HG03064 (cell line): ENCODE results near the gene LRBA.
"Not testable (repeated sequence)": the region's sequence is repeated elsewhere in the genome, so short reads cannot be mapped to it uniquely, and the experiment has no call there.

ENCODE experiments used
- ATAC-seq: cut with Tn5 transposase; IDR thresholded peaks from one replicate; pipeline ENCODE4 v1.9.1; 2021; ENCODE audit warnings: low read depth; ENCODE audit not compliant: unreplicated experiment

The LRBA gene

DNA sequence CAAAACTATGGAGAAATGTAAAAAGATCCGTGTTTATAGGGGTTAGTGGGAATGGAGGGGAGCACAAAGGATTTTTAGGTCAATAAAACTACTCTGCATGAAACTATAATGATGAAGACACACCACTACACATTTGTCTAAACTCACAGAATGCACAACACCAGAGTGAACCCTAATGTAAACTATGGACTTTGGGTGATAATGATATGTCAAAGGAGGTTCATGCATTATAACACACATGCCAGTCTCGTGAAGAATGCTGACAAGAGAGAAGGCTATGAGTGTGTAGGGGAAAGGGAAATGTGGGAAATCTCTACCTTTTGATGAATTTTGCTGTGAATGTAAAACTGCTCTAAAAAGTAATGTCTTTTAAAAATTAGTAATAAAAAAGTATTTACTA is 249.9 kb downstream of the LRBA start:
- no peak for ATAC-seq

DNA sequence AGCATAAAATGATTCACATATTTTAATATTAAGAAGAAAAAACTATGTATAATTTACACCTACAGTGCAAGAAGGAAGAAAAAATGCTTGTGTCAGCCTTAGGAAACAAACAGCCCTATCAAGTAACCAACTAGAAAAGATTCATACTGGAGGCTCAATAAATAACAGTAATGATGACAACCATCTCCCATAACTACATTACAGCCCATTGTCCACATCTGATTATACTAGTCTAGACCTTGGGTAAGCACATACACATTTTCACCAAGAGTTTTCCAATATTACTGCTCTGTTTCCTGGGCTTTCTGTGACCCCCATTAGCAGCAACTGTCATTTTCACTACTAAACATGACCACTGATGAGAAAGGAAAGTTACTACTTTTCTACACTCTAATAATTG is 263.4 kb downstream of the LRBA start:
- ATAC-seq = no peak

GRCh38 chr4:150750824-150751223 is 264.3 kb downstream of the LRBA start:
- ATAC-seq = no peak

- no peak for ATAC-seq
Measured at GRCh38 chr4:150746156-150746555, 268.9 kb downstream of the LRBA start.

DNA sequence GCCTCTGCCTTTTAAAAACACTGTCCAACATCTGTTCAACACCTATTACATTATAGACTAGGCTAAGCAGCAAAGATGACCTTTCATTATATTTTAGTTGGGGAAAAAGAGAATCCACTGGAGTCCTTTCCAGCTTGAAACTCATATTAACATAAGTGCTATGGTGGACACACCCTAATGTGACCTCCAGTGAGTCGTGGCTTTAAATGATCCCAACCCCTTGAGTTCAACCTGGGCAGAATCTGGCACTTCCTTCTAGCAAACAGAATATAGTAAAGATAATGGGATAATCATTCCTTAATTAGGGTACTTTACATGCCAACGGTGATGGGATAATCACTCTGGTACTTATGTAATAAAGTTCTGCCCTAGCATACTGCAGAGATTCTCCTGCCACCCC is 270.5 kb downstream of the LRBA start:
- no peak for ATAC-seq

DNA sequence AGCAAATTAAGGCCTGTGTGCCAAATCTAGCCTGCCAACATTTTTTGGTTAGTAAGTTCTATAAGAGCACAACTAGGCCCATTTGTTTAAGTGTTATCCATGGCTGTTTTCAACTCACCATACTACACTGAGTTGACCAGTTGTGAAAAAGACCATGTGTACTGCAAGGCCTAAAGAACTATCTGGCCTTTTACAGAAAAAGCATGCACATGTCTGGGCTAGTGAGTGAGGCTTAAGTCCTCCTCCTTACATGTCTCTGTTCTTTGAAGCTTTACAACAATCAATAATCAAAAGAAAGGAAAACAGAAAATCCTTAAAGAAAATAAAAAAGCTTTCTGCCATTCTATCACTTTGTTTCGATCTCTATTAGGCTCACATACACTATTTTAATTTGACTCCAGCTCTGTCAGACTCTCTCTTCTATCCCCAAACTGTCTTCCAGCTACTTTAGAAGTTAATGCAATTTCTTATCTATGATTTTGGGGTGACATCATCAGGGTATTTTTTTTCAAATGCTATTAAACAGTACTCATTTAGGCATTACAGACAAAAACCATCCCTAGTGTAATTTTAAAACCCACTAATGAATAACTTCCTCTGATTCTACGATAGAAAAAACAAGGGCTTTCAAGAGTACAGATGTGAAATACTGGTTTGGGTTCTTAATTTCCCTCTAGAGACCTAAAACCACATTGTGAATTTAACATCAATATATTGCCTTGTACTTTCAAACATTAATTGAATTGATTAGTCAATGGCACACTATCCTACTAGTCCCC is 271.3 kb downstream of the LRBA start:
- no peak for ATAC-seq

DNA sequence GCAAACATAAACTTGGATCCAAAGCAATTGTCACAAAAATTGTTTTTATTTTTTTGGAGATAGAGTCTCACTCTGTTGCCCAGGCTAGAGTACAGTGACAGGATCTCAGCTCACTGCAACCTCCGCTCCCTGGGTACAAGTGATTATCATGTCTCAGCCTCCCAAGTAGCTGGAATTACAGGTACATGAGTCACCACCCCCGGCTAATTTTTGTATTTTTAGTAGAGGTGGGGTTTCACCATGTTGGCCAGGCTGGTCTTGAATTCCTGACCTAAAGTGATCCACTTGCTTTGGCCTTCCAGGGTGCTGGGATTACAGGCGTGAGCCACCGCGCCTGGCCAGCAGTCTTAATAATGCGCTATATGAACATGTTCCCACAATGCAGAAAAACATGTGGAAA is 272.2 kb downstream of the LRBA start:
- ATAC-seq = not testable (repeated sequence)

DNA sequence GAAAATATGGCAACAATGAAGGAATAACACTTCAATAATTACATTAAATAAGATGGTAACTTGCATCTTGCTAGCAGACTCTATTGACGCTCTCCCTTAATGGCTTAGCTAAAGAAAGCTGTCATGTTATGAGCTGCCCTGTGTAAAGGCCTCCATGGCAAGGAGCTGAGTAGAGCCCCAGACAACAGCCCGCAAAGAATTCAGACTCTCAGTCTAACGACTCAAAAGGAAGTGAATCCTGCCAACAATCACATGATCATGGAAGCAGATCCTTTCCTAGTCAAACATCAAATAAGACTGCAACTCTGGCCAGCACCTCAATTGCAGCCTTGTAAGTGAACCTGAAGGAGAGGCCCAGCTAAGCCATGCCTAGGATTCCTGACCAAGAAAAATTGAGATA is 275.5 kb downstream of the LRBA start:
- no peak for ATAC-seq

DNA sequence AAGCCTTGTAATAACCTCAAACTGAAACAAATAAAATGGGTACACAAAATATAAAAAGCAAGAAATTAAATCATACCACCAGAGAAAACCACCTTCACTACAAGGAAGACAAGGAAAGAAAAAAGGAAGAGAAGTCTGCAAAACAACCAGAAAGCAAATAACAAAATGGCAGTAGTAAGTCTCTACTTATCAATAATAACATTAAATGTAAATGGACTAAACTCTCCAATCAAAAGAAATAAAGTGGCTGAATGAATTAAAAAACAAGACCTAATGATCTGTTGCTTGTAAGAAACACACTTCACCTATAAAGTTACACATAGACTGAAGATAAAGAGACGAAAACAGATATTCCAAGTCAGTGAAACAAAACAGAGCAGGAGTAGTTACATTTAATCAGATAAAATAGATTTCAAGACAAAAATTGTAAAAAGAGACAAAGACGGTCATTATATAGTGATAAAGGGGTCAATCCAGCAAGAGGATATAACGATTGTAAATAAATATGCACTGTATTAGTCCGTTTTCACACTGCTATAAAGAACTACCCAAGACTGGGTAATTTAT is 289.0 kb downstream of the LRBA start:
- no peak for ATAC-seq

- ATAC-seq = no peak
Measured at GRCh38 chr4:150723727-150724411, 291.2 kb downstream of the LRBA start.

DNA sequence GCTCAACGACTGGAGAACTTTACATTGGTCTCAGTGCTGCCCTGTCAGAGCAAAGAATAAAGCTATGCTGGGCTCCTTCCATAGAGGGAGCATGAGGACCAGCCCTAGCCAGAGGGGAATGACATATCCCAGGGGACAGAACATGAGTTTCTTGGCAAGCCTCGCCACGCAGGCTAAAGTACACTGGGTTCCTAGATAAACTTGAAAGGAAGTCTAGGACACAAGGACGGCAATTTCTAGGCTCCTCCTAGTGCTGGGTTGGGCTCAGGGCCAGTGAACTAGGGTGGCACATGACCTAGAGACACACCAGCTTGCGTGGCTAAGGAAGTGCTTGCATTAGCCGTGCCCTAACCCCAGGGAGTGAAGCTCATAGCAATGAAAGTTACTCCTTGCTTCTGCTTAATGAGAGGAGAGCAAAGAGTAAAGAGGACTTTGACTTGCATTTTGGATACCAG is 292.1 kb downstream of the LRBA start:
- no peak for ATAC-seq

DNA sequence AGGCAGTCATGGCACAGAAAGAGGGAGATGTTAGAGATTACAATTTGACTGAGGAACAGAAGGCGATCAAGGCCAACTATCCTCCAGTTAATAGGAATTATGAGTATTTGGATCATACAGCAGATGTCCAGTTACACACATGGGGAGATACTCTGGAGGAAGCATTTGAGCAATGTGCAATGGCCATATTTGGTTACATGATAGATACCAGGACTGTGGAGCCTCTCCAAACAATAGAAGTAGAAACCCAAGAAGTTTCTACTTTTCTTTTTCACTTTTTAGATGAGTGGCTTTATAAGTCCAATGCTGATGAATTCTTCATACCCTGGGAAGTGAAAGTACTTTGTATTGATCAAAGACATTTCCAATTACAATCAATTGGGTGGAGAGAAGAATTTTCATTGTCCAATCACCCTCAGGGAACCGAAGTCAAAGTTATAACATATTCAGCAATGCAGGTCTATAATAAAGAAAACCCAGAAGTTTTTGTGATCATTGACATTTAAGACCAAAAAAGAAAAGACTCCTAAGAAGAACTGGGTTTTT is 294.0 kb downstream of the LRBA start:
- ATAC-seq = peak; percentile 63

GRCh38 chr4:150717952-150718351 is 297.1 kb downstream of the LRBA start:
- no peak for ATAC-seq

- no peak for ATAC-seq
Measured at GRCh38 chr4:150714462-150715438, 300.3 kb downstream of the LRBA start.

GRCh38 chr4:150713251-150713650 is 301.8 kb downstream of the LRBA start:
- ATAC-seq = no peak

- no peak for ATAC-seq
Measured at GRCh38 chr4:150710770-150711375, 304.2 kb downstream of the LRBA start.

GRCh38 chr4:150708004-150708403 is 307.1 kb downstream of the LRBA start:
- ATAC-seq = no peak

GRCh38 chr4:150699599-150699998 is 315.5 kb downstream of the LRBA start:
- no peak for ATAC-seq

GRCh38 chr4:150695162-150695561 is 319.9 kb downstream of the LRBA start:
- no peak for ATAC-seq

- ATAC-seq = no peak
Measured at GRCh38 chr4:150694438-150694837, 320.6 kb downstream of the LRBA start.
